Neutrophil (primary cell): ENCODE measurements around the gene SURF2.

Experiments
- H3K27ac ChIP-seq: fragments of 200-600 bp; sonication (generic); 2 replicates; pipeline ENCODE4 v1.5.1; 2016; ENCODE audit warnings: mild to moderate bottlenecking, moderate library complexity
- H3K27me3 ChIP-seq: fragments of 200-600 bp; sonication (generic); 2 replicates; pipeline ENCODE4 v1.6.0; 2016; ENCODE audit warnings: mild to moderate bottlenecking
- H3K36me3 ChIP-seq: fragments of 200-600 bp; sonication (generic); 2 replicates; pipeline ENCODE4 v1.5.1; 2017
- H3K4me1 ChIP-seq, 2 experiments: fragments of 200-600 bp in 1 of 2; sonication (generic) in 1 of 2; 1 replicate in 1 of 2; 2 replicates in 1 of 2; pipeline versions ENCODE4 v1.5.1 to v1.6.1; 2013 to 2016; ENCODE audit warnings: low read depth in 1 of 2, low read length in 1 of 2, mild to moderate bottlenecking in 1 of 2, moderate library complexity in 1 of 2; ENCODE audit not compliant: control insufficient read depth in 1 of 2, insufficient read depth in 1 of 2
- H3K4me3 ChIP-seq, 2 experiments: fragments of 200-600 bp in 1 of 2; sonication (generic) in 1 of 2; 1 replicate in 1 of 2; 2 replicates in 1 of 2; pipeline ENCODE4 v1.5.1; 2013 to 2016; ENCODE audit warnings: low read depth in 1 of 2, low read length in 1 of 2, mild to moderate bottlenecking in 1 of 2, moderate library complexity in 1 of 2
- H3K9me3 ChIP-seq: fragments of 200-600 bp; sonication (generic); 2 replicates; pipeline ENCODE4 v1.5.1; 2016
- CTCF ChIP-seq: fragments of 200-600 bp; sonication (generic); IDR thresholded peaks from 2 replicates; pipeline ENCODE4 v1.5.1; 2016; ENCODE audit warnings: antibody characterized with exemption

SURF2 gene

GRCh38 chr9:133360400-133361393, 4.3 kb downstream of the SURF2 start:
- no peak overlapping the region for H3K4me3 ChIP-seq
- TF ChIP-seq CTCF, result no peak
- H3K36me3 ChIP-seq, result peaks cover 64% of the 10 kb centered on the region
- no peaks in the 10 kb centered on the region for H3K27me3 ChIP-seq
- H3K9me3 ChIP-seq, result no peaks in the 10 kb centered on the region
- H3K4me1 ChIP-seq, result peaks cover 11 to 16% of the 10 kb centered on the region in 2 experiments
- H3K27ac ChIP-seq, result no peak overlapping the region

GRCh38 chr9:133361507-133362092, 5.2 kb downstream of the SURF2 start:
- Histone ChIP-seq H3K4me1 (peaks cover 7 to 12% of the 10 kb centered on the region in 2 experiments), H3K36me3 (peaks cover 73% of the 10 kb centered on the region), H3K27me3 (no peaks in the 10 kb centered on the region), H3K9me3 (no peaks in the 10 kb centered on the region), H3K27ac (no peak overlapping the region), H3K4me3 (no peak overlapping the region)
- no peak for TF ChIP-seq CTCF

GRCh38 chr9:133362359-133363044, 6.2 kb downstream of the SURF2 start:
- Histone ChIP-seq H3K27me3 (no peaks in the 10 kb centered on the region), H3K9me3 (no peaks in the 10 kb centered on the region), H3K27ac (no peak overlapping the region), H3K4me3 (no peak overlapping the region), H3K4me1 (peaks cover 0 to 3% of the 10 kb centered on the region in 2 experiments), H3K36me3 (peaks cover 82% of the 10 kb centered on the region)
- TF ChIP-seq CTCF, result no peak

- no peaks in the 10 kb centered on the region for H3K9me3 ChIP-seq
- H3K27ac ChIP-seq, result no peak overlapping the region
- no peak overlapping the region for H3K4me3 ChIP-seq
- no peak for TF ChIP-seq CTCF
- H3K27me3 ChIP-seq, result no peaks in the 10 kb centered on the region
- H3K36me3 ChIP-seq, result peaks cover 67% of the 10 kb centered on the region
- peaks cover 3 to 9% of the 10 kb centered on the region in 2 experiments for H3K4me1 ChIP-seq
Observed at GRCh38 chr9:133366435-133366834, 10.1 kb downstream of the SURF2 start.

GRCh38 chr9:133367221-133367620, 10.9 kb downstream of the SURF2 start:
- H3K27me3 ChIP-seq, result no peaks in the 10 kb centered on the region
- no peaks in the 10 kb centered on the region for H3K9me3 ChIP-seq
- peaks cover 9 to 16% of the 10 kb centered on the region in 2 experiments for H3K4me1 ChIP-seq
- peaks cover 59% of the 10 kb centered on the region for H3K36me3 ChIP-seq
- no peak overlapping the region for H3K4me3 ChIP-seq
- H3K27ac ChIP-seq, result no peak overlapping the region
- no peak for TF ChIP-seq CTCF
